HCT116 (cell line): ENCODE results near the gene RNF180. TPM values are rescaled to one million over a fixed set of nuclear protein-coding genes. Genes with fewer than 3 reads are reported as not detected.

Source experiments
- ATAC-seq: fragments of 200-7000 bp; cut with Tn5 transposase; 2 replicates; pipeline ENCODE4 v1.9.1; 2020; ENCODE audit warnings: mild to moderate bottlenecking, moderate library complexity
- BruUV-seq: library from RNA; stranded (reverse); fragments of 400-500 nt; replicated peaks from 2 replicates; lab custom pipeline; 2021; lab: Mats Ljungman, UMichigan
- CTCF ChIA-PET: fragments of 300-600 bp; sonication (Branson Sonifier 250); formaldehyde crosslinking; loops from one replicate; lab custom pipeline; 2021; ENCODE audit warnings: antibody characterized with exemption; lab: Charles Lee
- POLR2A ChIA-PET: fragments of 300-600, 350-600 bp; sonication (Branson Sonifier 250); formaldehyde crosslinking; loops from one replicate; lab custom pipeline; 2021; ENCODE audit warnings: antibody characterized with exemption; lab: Charles Lee
- RAD21 ChIA-PET, 2 experiments: fragments of 300-600 bp; sonication (Branson Sonifier 250); formaldehyde crosslinking; loops; one replicate each; lab custom pipeline; 2023; ENCODE audit warnings: low total read pairs in 2 of 2; ENCODE audit not compliant: uncharacterized antibody in 2 of 2, unreplicated experiment in 2 of 2, low non-redundant PET in 1 of 2; lab: Charles Lee
- DNase-seq: peaks from one replicate; pipeline ENCODE4 v3.0.0-alpha.2; 2010; ENCODE audit warnings: low read depth, low spot score
- H2AFZ ChIP-seq: fragments of 200-600 bp; shearing (Covaris generic), sonication (generic); 2 replicates; pipeline ENCODE4 v1.6.1; 2017; ENCODE audit warnings: low read depth, mixed run types, mixed read lengths, antibody characterized with exemption, low read length; ENCODE audit not compliant: poor library complexity, severe bottlenecking
- H3K27ac ChIP-seq: 2 replicates; pipeline ENCODE4 v1.5.1; 2012; ENCODE audit warnings: low read depth, low read length
- H3K27me3 ChIP-seq: fragments of 200-600 bp; sonication (generic); 2 replicates; pipeline ENCODE4 v1.6.1; 2016; ENCODE audit warnings: mixed run types, low read length, mixed read lengths; ENCODE audit not compliant: insufficient read depth
- H3K36me3 ChIP-seq, 2 experiments: fragments of 200-500 bp in 1 of 2; fragments of 200-600 bp in 1 of 2; sonication (Bioruptor generic) in 1 of 2; sonication (generic) in 1 of 2; 2 replicates each; pipeline versions ENCODE4 v1.5.1 to v1.6.1; 2014 to 2016; ENCODE audit warnings: low read length in 2 of 2, inconsistent platforms in 1 of 2, mixed read lengths in 1 of 2, mixed run types in 1 of 2; ENCODE audit not compliant: insufficient read depth in 2 of 2, control insufficient read depth in 1 of 2
- H3K4me1 ChIP-seq, 2 experiments: fragments of 200-600 bp in 1 of 2; sonication (generic) in 1 of 2; 2 replicates each; pipeline versions ENCODE4 v1.5.1 to v1.6.1; 2012 to 2017; ENCODE audit warnings: low read length in 2 of 2, inconsistent platforms in 1 of 2, mild to moderate bottlenecking in 1 of 2, mixed read lengths in 1 of 2, mixed run types in 1 of 2, moderate library complexity in 1 of 2; ENCODE audit not compliant: insufficient read depth in 2 of 2, control insufficient read depth in 1 of 2
- H3K4me2 ChIP-seq: fragments of 200-600 bp; sonication (generic); 2 replicates; pipeline ENCODE4 v1.6.1; 2017; ENCODE audit warnings: mixed run types, low read length, mixed read lengths
- H3K4me3 ChIP-seq, 2 experiments: fragments of 200-600 bp in 1 of 2; sonication (generic) in 1 of 2; replicated peaks in 1 of 2; 2 replicates each; pipeline ENCODE4 v1.5.1; 2011 to 2016; ENCODE audit warnings: low read length in 2 of 2, control low read depth in 1 of 2, low read depth in 1 of 2, mild to moderate bottlenecking in 1 of 2, mixed read lengths in 1 of 2, mixed run types in 1 of 2
- H3K79me2 ChIP-seq: fragments of 200-600 bp; sonication (generic); 2 replicates; pipeline ENCODE4 v1.6.1; 2017; ENCODE audit warnings: mild to moderate bottlenecking, mixed run types, low read length, moderate library complexity, mixed read lengths; ENCODE audit not compliant: insufficient read depth
- H3K9ac ChIP-seq: fragments of 200-600 bp; sonication (generic); 2 replicates; pipeline ENCODE4 v1.6.1; 2016; ENCODE audit warnings: low read length, mixed read lengths
- H3K9me2 ChIP-seq: fragments of 200-600 bp; sonication (generic), shearing (Covaris generic); 2 replicates; pipeline ENCODE4 v1.6.1; 2017; ENCODE audit warnings: mixed run types, mild to moderate bottlenecking, moderate library complexity; ENCODE audit not compliant: insufficient read depth
- H3K9me3 ChIP-seq, 2 experiments: fragments of 200-500 bp in 1 of 2; fragments of 200-600 bp in 1 of 2; sonication (Bioruptor generic) in 1 of 2; sonication (generic) in 1 of 2; 2 replicates each; pipeline ENCODE4 v1.6.1; 2014 to 2017; ENCODE audit warnings: low read length in 2 of 2, mixed read lengths in 2 of 2, inconsistent platforms in 1 of 2, low read depth in 1 of 2, mild to moderate bottlenecking in 1 of 2, mixed run types in 1 of 2, moderate library complexity in 1 of 2; ENCODE audit not compliant: control insufficient read depth in 1 of 2, insufficient read depth in 1 of 2
- H4K20me1 ChIP-seq: fragments of 200-600 bp; sonication (generic), shearing (Covaris generic); 2 replicates; pipeline ENCODE4 v1.6.1; 2017; ENCODE audit warnings: mixed run types, mild to moderate bottlenecking, moderate library complexity; ENCODE audit not compliant: insufficient read depth
- EZH2 ChIP-seq: fragments of 200-600 bp; sonication (generic); IDR thresholded peaks from 2 replicates; pipeline ENCODE4 v1.6.1; 2017; ENCODE audit warnings: antibody characterized with exemption, mixed run types
- FOSL1 ChIP-seq: IDR thresholded peaks from 2 replicates; pipeline ENCODE4 v1.6.1; 2012; ENCODE audit warnings: low read depth
- JUND ChIP-seq: IDR thresholded peaks from 2 replicates; pipeline ENCODE4 v1.6.1; 2012
- POLR2A ChIP-seq: IDR thresholded peaks from 2 replicates; pipeline ENCODE4 v1.7.0; 2011; ENCODE audit warnings: borderline replicate concordance; ENCODE audit not compliant: insufficient read depth, insufficient read length; ENCODE audit errors: extremely low read depth
- POLR2AphosphoS5 ChIP-seq: IDR thresholded peaks from 2 replicates; pipeline ENCODE4 v1.6.1; 2011; ENCODE audit warnings: mild to moderate bottlenecking, low read depth, low read length, moderate library complexity
- SIN3A ChIP-seq: IDR thresholded peaks from 2 replicates; pipeline ENCODE4 v1.6.1; 2012; ENCODE audit warnings: low read depth
- SP1 ChIP-seq: IDR thresholded peaks from 2 replicates; pipeline ENCODE4 v1.6.1; 2012; ENCODE audit warnings: low read depth
- SRF ChIP-seq: IDR thresholded peaks from 2 replicates; pipeline ENCODE4 v1.6.1; 2012; ENCODE audit warnings: low read depth
- YY1 ChIP-seq: IDR thresholded peaks from 2 replicates; pipeline ENCODE4 v1.6.1; 2011; ENCODE audit warnings: low read length, low read depth, moderate library complexity, mild to moderate bottlenecking; ENCODE audit not compliant: insufficient replicate concordance; ENCODE audit errors: extremely low read depth
- ZFX ChIP-seq: fragments of 450-650 bp; IDR thresholded peaks from 2 replicates; pipeline ENCODE4 v1.6.1; 2017
- intact Hi-C: fragments of 100-400 bp; cut with micrococcal nuclease; formaldehyde crosslinking; loops from 2 replicates; pipeline ENCODE4 v1.10.0; 2022
- total RNA-seq: library from RNA; stranded (reverse); gene quantifications from one replicate; pipeline ENCODE4 v1.2.1, GENCODE V29; 2021; ENCODE audit not compliant: unreplicated experiment
- TF ChIP-seq, protein P1 (sequence below): IDR thresholded peaks from 2 replicates; pipeline ENCODE4 v1.6.1; 2012; ENCODE audit warnings: low read depth

The RNF180 gene
- total RNA-seq, 1 experiment from 2014 or later, result not detected

DNA sequence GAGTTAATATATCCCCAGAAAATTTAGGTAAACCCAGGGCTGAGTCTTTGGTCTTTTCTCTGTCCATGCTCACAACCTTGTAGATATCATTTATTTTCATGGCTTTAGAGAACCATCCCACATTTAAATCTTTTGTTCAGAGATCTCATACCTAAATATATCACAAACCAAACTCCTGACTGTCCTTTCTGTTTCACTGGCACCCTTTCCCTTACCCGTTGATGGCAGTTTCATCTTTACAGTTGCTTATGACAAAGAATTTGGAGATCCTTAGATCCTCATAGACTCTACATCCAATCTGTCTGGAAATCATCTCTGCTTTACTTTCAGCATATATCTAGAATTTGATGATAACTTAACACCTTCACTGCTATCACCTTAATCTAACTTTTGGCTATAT lies 19.2 kb downstream of the RNF180 start:
- H3K36me3 ChIP-seq, result no peaks in the 10 kb centered on the region
- DNase-seq (no peak), ATAC-seq (no peak)
- ChIA-PET CTCF (no interaction called here), RAD21 (no interaction called here), POLR2A (no interaction called here)
- H3K4me2 ChIP-seq, result no peak overlapping the region
- H3K9me3 ChIP-seq, result no peaks in the 10 kb centered on the region
- no peaks in the 10 kb centered on the region for H3K9me2 ChIP-seq
- H2AFZ ChIP-seq, result no peak overlapping the region
- H3K27ac ChIP-seq, result no peak overlapping the region
- no peaks in the 10 kb centered on the region for H4K20me1 ChIP-seq
- no peaks in the 10 kb centered on the region for H3K79me2 ChIP-seq
- intact Hi-C loops, result no loop called here
- no peak overlapping the region for H3K9ac ChIP-seq
- no peaks in the 10 kb centered on the region for H3K27me3 ChIP-seq
- BruUV-seq, result no TSS peak
- no peaks in the 10 kb centered on the region for H3K4me1 ChIP-seq
- no peak overlapping the region for H3K4me3 ChIP-seq
- TF ChIP-seq POLR2A, result no peak
- no peak for TF ChIP-seq SP1
- TF ChIP-seq SRF, result no peak
- no peak for TF ChIP-seq EZH2
- no peak for TF ChIP-seq SIN3A
- TF ChIP-seq, protein P1, sequence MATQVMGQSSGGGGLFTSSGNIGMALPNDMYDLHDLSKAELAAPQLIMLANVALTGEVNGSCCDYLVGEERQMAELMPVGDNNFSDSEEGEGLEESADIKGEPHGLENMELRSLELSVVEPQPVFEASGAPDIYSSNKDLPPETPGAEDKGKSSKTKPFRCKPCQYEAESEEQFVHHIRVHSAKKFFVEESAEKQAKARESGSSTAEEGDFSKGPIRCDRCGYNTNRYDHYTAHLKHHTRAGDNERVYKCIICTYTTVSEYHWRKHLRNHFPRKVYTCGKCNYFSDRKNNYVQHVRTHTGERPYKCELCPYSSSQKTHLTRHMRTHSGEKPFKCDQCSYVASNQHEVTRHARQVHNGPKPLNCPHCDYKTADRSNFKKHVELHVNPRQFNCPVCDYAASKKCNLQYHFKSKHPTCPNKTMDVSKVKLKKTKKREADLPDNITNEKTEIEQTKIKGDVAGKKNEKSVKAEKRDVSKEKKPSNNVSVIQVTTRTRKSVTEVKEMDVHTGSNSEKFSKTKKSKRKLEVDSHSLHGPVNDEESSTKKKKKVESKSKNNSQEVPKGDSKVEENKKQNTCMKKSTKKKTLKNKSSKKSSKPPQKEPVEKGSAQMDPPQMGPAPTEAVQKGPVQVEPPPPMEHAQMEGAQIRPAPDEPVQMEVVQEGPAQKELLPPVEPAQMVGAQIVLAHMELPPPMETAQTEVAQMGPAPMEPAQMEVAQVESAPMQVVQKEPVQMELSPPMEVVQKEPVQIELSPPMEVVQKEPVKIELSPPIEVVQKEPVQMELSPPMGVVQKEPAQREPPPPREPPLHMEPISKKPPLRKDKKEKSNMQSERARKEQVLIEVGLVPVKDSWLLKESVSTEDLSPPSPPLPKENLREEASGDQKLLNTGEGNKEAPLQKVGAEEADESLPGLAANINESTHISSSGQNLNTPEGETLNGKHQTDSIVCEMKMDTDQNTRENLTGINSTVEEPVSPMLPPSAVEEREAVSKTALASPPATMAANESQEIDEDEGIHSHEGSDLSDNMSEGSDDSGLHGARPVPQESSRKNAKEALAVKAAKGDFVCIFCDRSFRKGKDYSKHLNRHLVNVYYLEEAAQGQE, result no peak
- no peak for TF ChIP-seq FOSL1
- no peak for TF ChIP-seq ZFX
- no peak for TF ChIP-seq JUND
- no peak for TF ChIP-seq YY1
- TF ChIP-seq POLR2AphosphoS5, result no peak
